Measurements from ENCODE around the gene MYO1E.

Gene MYO1E

DNA sequence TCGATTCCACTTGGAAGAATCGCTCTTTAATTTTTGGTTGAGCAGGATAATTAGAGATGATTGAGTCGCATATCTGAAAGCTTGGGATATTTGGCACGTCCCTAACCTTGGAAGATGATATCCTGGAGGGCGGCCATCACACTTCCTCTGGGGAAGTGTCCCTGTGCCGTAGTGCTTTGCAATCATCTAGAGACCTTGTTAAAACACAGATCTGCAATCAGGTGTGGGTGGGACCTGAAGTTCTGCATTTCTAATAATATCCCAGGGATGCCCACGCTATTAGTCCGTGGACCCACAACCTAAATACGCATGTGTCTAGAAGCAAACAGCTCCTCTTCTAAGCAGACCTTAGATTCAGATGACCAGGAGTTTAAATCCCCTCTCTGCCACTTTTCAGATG lies 20.5 kb downstream of the MYO1E start:
- no peak overlapping the region for H3K4me3 ChIP-seq (ENCODE audit: low read length)
- DNase-seq (ENCODE audit: low read depth): no peak
- TF ChIP-seq, protein P1, sequence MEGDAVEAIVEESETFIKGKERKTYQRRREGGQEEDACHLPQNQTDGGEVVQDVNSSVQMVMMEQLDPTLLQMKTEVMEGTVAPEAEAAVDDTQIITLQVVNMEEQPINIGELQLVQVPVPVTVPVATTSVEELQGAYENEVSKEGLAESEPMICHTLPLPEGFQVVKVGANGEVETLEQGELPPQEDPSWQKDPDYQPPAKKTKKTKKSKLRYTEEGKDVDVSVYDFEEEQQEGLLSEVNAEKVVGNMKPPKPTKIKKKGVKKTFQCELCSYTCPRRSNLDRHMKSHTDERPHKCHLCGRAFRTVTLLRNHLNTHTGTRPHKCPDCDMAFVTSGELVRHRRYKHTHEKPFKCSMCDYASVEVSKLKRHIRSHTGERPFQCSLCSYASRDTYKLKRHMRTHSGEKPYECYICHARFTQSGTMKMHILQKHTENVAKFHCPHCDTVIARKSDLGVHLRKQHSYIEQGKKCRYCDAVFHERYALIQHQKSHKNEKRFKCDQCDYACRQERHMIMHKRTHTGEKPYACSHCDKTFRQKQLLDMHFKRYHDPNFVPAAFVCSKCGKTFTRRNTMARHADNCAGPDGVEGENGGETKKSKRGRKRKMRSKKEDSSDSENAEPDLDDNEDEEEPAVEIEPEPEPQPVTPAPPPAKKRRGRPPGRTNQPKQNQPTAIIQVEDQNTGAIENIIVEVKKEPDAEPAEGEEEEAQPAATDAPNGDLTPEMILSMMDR (IDR thresholded peaks at IDR 0.05; ENCODE audit: insufficient read depth, low read depth, low read length, missing control alignments): no peak

DNA sequence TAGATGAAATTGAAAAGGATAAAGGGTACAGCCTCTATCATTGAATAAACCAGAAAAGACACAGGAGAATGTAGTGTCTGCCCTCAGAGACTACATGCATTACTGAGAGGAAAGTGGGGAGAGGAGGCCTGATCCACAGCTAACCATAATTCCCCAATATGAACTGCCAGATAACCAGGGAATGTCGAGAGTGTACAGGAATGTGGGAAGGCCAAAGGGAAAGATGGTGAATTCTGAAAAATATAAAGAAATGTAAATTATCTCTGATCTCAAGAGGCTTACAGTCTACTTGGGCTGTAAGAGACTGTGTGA lies 22.3 kb downstream of the MYO1E start:
- H3K4me3 ChIP-seq (ENCODE audit: low read length): no peak overlapping the region
- DNase-seq (ENCODE audit: low read depth): no peak
- TF ChIP-seq, protein P1 (IDR thresholded peaks at IDR 0.05; ENCODE audit: insufficient read depth, low read depth, low read length, missing control alignments): no peak

DNA sequence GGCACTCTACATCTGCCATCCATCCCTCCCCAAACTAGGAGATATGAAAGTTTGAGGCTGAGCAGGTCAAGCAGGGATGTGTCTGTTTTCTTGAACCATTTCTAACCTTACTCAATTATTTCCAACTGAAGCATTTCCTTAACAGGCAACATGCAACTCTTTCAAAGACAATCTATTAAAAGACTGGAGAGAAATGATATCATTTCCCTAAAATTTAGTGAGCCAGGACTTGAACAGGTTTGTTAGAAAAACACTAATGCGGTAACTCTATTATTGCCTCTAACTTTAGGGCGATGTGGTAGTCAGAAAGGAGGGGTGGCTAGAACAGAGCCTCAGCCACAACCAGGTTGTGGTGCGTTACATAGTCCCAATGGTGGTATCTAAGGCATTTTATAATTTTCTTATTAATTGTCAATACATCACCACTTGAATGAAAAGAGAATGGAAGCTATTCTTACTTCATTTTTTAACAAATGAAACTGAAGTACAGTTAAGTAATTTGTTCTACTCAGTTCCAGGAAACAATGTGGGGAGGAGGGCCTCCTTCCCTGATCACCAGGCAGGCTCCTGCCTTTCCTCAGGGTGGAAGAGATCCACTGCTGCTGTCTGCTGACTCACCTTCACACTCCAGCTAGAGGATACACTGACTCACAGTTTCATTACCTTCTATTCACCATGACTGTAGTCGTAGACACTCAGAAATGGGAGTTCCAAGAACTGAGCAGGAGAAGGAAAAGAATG lies 22.8 kb downstream of the MYO1E start:
- peak; percentile 98 for DNase-seq (ENCODE audit: low read depth)
- H3K4me3 ChIP-seq (ENCODE audit: low read length): no peak overlapping the region
- TF ChIP-seq, protein P1 (IDR thresholded peaks at IDR 0.05; ENCODE audit: insufficient read depth, low read depth, low read length, missing control alignments): no peak

DNA sequence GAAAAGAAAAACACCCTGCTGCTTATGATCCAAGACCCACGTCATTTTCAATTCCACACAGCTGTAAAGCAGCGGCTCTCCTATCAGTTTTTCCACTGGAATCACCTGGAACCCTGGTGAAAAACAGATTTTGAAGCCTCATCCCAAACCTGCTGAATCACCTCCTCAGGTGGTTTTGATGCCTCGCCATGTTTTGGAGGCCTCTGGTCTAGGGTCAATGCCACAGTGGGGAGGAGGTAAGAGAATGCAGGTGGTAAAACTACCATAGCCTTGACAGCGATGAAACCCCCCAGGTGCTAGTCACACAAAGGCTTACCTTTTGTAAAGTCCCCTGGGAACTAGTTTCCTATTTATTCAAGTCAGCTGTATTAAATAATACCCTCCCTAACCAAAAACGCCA lies 24.8 kb downstream of the MYO1E start:
- H3K4me3 ChIP-seq (ENCODE audit: low read length): no peak overlapping the region
- TF ChIP-seq, protein P1 (IDR thresholded peaks at IDR 0.05; ENCODE audit: insufficient read depth, low read depth, low read length, missing control alignments): no peak
- DNase-seq (ENCODE audit: low read depth): no peak

DNA sequence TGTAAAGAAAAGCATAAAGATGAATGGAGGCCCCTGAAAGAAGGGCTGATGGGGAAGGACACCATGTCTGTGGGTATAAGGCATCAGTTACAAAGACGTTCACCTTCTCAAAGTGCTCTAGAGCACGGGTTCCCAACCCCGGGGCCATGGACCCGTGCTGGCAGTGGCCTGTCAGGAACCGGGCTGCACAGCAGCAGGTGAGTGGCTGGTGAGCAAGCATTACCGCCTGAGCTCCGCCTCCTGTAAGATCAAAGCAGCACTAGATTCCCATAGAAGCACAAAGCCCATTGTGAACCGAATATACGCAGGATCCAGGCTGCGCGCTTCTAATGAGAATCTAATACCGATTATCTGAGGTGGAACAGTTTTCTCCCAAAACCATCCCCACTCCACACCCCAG lies 25.7 kb downstream of the MYO1E start:
- TF ChIP-seq, protein P1 (IDR thresholded peaks at IDR 0.05; ENCODE audit: insufficient read depth, low read depth, low read length, missing control alignments): no peak
- no peak overlapping the region for H3K4me3 ChIP-seq (ENCODE audit: low read length)
- DNase-seq (ENCODE audit: low read depth): no peak

DNA sequence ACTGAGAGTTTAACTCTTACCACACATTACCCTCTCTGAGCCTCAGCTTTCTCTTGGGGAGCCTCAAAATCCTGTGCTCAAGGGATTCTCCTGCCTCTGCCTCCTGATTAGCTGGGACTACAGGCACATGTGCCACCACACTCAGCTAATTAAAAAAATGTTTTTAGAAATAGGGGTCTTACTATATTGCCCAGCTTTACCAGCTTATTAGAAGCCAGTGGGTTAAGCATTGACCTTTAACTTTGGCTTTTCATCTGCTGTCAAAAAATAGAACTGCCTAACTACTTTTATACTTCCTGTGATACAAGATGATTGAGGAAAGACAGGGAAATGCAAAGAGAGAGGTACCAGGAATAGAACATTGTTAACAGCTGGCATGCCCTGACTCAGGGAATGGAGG lies 27.3 kb downstream of the MYO1E start:
- H3K4me3 ChIP-seq (ENCODE audit: low read length): no peak overlapping the region
- TF ChIP-seq, protein P1 (IDR thresholded peaks at IDR 0.05; ENCODE audit: insufficient read depth, low read depth, low read length, missing control alignments): no peak
- no peak for DNase-seq (ENCODE audit: low read depth)

DNA sequence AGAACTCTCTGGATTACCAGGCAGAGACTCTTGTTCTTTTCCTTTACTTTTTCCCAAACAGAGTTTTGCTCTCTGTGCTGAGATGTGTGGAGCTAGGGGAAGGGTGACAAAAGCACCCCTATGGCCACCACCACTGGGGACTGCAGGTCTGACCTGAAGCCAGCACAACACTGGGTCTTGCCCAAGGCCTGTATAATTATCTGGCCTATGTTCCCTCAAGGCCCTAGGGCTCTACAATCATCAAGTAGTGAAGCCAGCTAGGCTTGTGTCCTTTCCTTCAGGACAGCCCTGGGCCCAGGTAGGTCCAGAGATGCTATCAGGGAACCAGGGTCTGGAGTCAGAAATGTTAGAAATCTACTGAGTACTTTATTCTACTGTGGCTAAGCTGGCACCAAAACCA lies 28.4 kb downstream of the MYO1E start:
- DNase-seq (ENCODE audit: low read depth): no peak
- TF ChIP-seq, protein P1 (IDR thresholded peaks at IDR 0.05; ENCODE audit: insufficient read depth, low read depth, low read length, missing control alignments): no peak
- H3K4me3 ChIP-seq (ENCODE audit: low read length): no peak overlapping the region

All from epithelial cell of esophagus (primary cell).